MCF 10A (cell line): ENCODE data around the gene STXBP3. TPM values are rescaled to one million over a fixed set of nuclear protein-coding genes. Genes with fewer than 3 reads are reported as not detected.

ENCODE experiments used
- BruUV-seq: library from RNA; stranded (reverse); fragments of 400-500 nt; replicated peaks from 2 replicates; lab custom pipeline; 2021; lab: Mats Ljungman, UMichigan
- CTCF ChIA-PET: fragments of 300-600 bp; sonication (Branson Sonifier 250); formaldehyde crosslinking; extraction: SDS; loops from one replicate; lab custom pipeline; 2021; ENCODE audit warnings: antibody characterized with exemption, inconsistent platforms; lab: Yijun Ruan, JAX
- POLR2A ChIA-PET: fragments of 300-600, 350-650 bp; sonication (Branson Sonifier 250); formaldehyde crosslinking; extraction: SDS; loops from one replicate; lab custom pipeline; 2020; ENCODE audit warnings: antibody characterized with exemption, inconsistent platforms; lab: Yijun Ruan, JAX
- DNase-seq: peaks from one replicate; pipeline ENCODE4 v3.0.0-alpha.2; 2018; ENCODE audit not compliant: unreplicated experiment
- H3K27ac Mint-ChIP-seq: one replicate; pipeline ENCODE4 v1.8.0; 2022; ENCODE audit warnings: mild to moderate bottlenecking, low read depth, mixed read lengths; ENCODE audit not compliant: unreplicated experiment
- H3K27me3 Mint-ChIP-seq: one replicate; pipeline ENCODE4 v1.8.0; 2022; ENCODE audit warnings: mixed read lengths; ENCODE audit not compliant: insufficient read depth, unreplicated experiment
- H3K36me3 Mint-ChIP-seq: one replicate; pipeline ENCODE4 v1.8.0; 2022; ENCODE audit warnings: mild to moderate bottlenecking, moderate library complexity, mixed read lengths; ENCODE audit not compliant: insufficient read depth, unreplicated experiment
- H3K4me1 Mint-ChIP-seq: one replicate; pipeline ENCODE4 v1.8.0; 2022; ENCODE audit warnings: mixed read lengths; ENCODE audit not compliant: insufficient read depth, unreplicated experiment
- H3K4me3 Mint-ChIP-seq: one replicate; pipeline ENCODE4 v1.8.0; 2022; ENCODE audit warnings: mild to moderate bottlenecking, moderate library complexity, mixed read lengths; ENCODE audit not compliant: unreplicated experiment
- H3K9me3 Mint-ChIP-seq: one replicate; pipeline ENCODE4 v1.8.0; 2022; ENCODE audit warnings: mixed read lengths; ENCODE audit not compliant: unreplicated experiment
- CTCF ChIP-seq: fragments of 200-600 bp; IDR thresholded peaks from one replicate; pipeline ENCODE4 v1.8.0; 2022; ENCODE audit warnings: antibody characterized with exemption, mild to moderate bottlenecking; ENCODE audit not compliant: unreplicated experiment
- intact Hi-C: fragments of 100-400 bp; cut with micrococcal nuclease; formaldehyde crosslinking; loops from 2 replicates; pipeline ENCODE4 v1.14.1; 2022
- total RNA-seq: library from RNA; stranded (reverse); gene quantifications from 2 replicates; pipeline ENCODE4 v1.2.3, GENCODE V29; 2022

STXBP3 gene
- total RNA-seq, 1 experiment from 2014 or later: 47.4 TPM

GRCh38 chr1:108831225-108831624, 84.8 kb downstream of the STXBP3 start:
- H3K9me3 Mint-ChIP-seq: no peaks in the 10 kb centered on the region
- peaks cover 1% of the 10 kb centered on the region for H3K36me3 Mint-ChIP-seq
- peaks cover 47% of the 10 kb centered on the region for H3K4me1 Mint-ChIP-seq
- no peak for TF ChIP-seq CTCF
- no peaks in the 10 kb centered on the region for H3K27me3 Mint-ChIP-seq
- no TSS peak for BruUV-seq
- intact Hi-C loops: no loop called here
- ChIA-PET CTCF (interaction anchor here (0.6 to 11.1 kb wide), 11 partner anchors 8 to 648 kb away, joined by 3 to 255 read pairs (median 6); no protein-coding TSS in a partner anchor), POLR2A (interaction anchor here (0.6 to 8.7 kb wide), 13 partner anchors 9 to 683 kb away, joined by 3 to 276 read pairs (median 10); partner anchors contain the start of genes GPSM2 and PRPF38B)
- DNase-seq: peak; percentile 82
- peak overlapping the region; percentile 77 for H3K4me3 Mint-ChIP-seq
- H3K27ac Mint-ChIP-seq: peak overlapping the region; percentile 94

DNA sequence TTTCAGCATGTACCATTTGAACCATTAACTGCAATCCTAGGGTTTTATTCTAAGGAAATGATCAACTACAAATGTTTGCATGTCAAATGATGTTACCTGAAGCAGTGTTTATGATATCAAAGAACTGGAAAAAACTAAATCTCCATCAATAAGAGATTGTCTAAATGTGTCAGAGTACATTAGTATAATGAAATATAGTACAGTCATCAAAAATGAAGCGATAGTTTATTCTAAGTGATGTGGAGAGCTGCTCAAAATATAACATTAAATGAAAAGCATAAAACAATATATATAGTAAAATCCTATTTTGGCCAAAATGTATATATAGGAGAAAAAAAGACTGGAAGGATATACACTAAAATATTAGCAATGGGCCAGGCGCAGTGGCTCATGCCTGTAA, 86.5 kb downstream of the STXBP3 start:
- POLR2A ChIA-PET: interaction anchor here (2.2 to 8.7 kb wide), 3 partner anchors 14 to 64 kb away, joined by 10 to 276 read pairs (median 223); partner anchors contain the start of gene GPSM2
- no peaks in the 10 kb centered on the region for H3K27me3 Mint-ChIP-seq
- peak overlapping the region; percentile 94 for H3K27ac Mint-ChIP-seq
- DNase-seq: no peak
- intact Hi-C loops: no loop called here
- H3K9me3 Mint-ChIP-seq: no peaks in the 10 kb centered on the region
- H3K4me1 Mint-ChIP-seq: peaks cover 45% of the 10 kb centered on the region
- no peak for TF ChIP-seq CTCF
- H3K36me3 Mint-ChIP-seq: no peaks in the 10 kb centered on the region
- BruUV-seq: no TSS peak
- H3K4me3 Mint-ChIP-seq: no peak overlapping the region
- CTCF ChIA-PET: interaction anchor here (1.7 kb wide), 1 partner anchor 13 kb away, joined by 7 read pairs; no protein-coding TSS in a partner anchor

DNA sequence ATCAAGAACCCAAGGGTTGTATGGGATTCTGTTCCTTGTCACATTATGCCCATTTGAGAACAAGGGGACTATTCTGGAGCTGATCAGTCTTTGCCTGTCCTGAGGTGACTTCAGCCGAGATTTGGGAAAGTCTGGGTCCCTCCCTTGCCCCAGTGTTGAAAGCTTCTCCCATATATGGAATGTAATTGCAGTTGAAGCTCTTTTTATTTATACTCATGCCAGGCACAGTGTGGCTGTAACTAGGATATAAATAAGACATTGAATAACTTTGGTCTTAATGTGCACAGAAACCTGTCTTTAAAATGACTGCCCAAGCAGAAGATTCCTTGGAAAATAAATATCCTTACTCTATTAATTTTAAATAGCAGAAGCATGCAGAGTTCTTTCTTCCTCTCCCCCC, 95.2 kb downstream of the STXBP3 start:
- Mint-ChIP-seq H3K27ac (no peak overlapping the region), H3K27me3 (no peaks in the 10 kb centered on the region), H3K9me3 (no peaks in the 10 kb centered on the region), H3K4me3 (no peak overlapping the region), H3K4me1 (peaks cover 34% of the 10 kb centered on the region), H3K36me3 (no peaks in the 10 kb centered on the region)
- DNase-seq: no peak
- TF ChIP-seq CTCF: no peak
- POLR2A ChIA-PET: interaction anchor here (0.6 to 12.1 kb wide), 7 partner anchors 12 to 53 kb away, joined by 3 to 223 read pairs (median 4); no protein-coding TSS in a partner anchor
- no TSS peak for BruUV-seq
- CTCF ChIA-PET: interaction anchor here (0.5 to 0.7 kb wide), 3 partner anchors 11 to 202 kb away, joined by 3 to 6 read pairs (median 4); no protein-coding TSS in a partner anchor
- intact Hi-C loops: no loop called here

- ChIA-PET POLR2A (interaction anchor here (1.2 to 12.1 kb wide), 3 partner anchors 12 to 43 kb away, joined by 4 to 223 read pairs (median 4); no protein-coding TSS in a partner anchor), CTCF (interaction anchor here (0.7 to 1.2 kb wide), 3 partner anchors 11 to 31 kb away, joined by 4 to 6 read pairs (median 6); no protein-coding TSS in a partner anchor)
- no peak for DNase-seq
- Mint-ChIP-seq H3K4me3 (no peak overlapping the region), H3K36me3 (no peaks in the 10 kb centered on the region), H3K4me1 (peaks cover 40% of the 10 kb centered on the region), H3K9me3 (no peaks in the 10 kb centered on the region), H3K27me3 (no peaks in the 10 kb centered on the region), H3K27ac (no peak overlapping the region)
- BruUV-seq: no TSS peak
- intact Hi-C loops: no loop called here
- no peak for TF ChIP-seq CTCF
Observed at GRCh38 chr1:108842525-108843181, 96.2 kb downstream of the STXBP3 start.
